Putamen (tissue), 1 donor: ENCODE results near the gene ANKRD13B.

Experiments used
- DNase-seq: peaks from one replicate; pipeline ENCODE4 v3.0.0-alpha.2; 2016; ENCODE audit warnings: low spot score

ANKRD13B gene

GRCh38 chr17:29594519-29595090 is 1.7 kb downstream of the ANKRD13B start:
- no peak for DNase-seq

- no peak for DNase-seq
These were observed 2.4 kb downstream of the ANKRD13B start for GRCh38 chr17:29595107-29595942.

GRCh38 chr17:29595943-29596774 is 3.2 kb downstream of the ANKRD13B start:
- DNase-seq, result no peak

DNA sequence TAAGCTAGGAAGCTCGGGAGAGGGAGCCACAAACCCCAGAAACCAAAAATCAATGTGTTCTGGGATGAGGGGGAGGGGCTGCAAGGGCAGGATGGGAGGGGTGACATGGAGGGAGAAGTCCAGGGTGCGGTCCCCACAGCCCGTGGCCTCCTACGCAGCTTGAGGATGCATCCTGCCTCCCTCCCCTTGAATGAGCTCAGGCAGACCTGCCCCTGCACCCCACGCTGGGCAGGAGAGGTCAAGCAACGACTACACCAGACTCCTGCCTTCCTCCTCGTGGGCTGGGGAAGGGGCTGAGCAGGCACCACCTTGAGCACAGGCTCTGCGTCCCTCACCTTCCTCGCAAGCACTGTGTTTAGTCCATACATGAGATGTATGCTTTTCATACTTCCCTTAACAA is 3.9 kb downstream of the ANKRD13B start:
- DNase-seq, result no peak

DNA sequence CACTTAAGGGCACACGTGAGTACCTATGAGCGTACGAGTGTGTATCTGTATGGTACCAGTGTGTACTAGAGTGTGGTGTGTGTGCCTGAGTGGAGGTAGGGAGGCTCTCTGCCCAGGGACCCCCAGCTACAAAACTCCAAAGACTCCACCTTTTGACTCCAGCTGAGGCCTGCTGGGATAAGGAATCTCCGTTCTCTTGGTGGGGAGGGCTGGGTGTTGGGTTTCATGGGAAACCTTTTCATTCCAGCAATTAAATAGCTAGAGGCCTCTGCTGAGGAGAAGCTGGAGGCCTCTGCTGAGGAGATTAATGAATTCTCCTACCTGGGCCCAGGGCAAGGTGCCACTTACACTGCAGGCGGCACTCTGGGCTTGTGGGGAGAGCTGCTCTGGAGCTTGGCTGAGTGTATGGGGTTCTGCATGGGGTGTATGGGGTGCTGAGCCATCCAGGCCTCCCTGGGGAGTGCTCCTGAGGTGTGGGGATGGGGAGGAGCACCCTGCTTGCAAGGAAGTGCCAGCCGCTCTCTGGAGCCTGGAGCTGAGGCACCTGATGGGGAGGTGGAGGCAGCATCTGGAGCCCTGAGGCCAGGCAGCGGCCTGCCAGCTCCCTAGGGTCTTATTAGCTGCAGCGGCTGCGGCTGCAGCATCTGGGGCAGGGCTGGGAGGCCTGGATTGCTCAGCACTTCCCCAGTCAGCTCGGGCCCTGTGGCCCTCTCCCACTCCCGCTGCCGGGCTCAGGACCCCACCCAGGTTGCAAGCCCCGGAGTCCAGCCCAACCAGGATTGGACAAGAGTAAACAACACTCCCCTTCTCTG is 4.6 kb downstream of the ANKRD13B start:
- no peak for DNase-seq

DNA sequence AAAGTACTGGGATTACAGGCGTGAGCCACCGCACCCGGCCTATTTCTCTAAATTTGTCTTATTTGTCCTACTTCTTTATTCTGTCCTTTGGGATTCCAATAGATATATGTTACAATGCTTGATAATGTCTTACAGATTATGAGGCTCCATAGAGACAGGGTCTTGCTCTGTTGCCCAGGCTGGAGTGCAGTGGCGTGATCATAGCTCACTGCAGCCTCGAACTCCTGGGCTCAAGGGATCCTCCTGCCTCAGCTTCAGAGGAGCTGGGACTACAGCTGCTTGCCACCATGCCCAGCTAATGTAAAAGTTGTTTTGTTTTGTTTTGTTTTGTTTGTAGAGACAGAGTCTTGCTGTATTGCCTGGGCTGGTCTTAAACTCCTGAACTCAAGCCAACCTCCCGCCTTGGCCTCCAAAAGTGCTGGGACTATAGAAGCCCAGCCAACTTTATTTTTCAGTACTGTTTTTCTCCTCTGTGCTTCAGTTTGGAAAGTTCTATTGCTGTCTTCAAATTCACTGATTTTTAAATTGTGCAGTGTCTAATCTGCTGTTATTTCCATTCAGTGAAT is 10.3 kb downstream of the ANKRD13B start:
- no peak for DNase-seq

DNA sequence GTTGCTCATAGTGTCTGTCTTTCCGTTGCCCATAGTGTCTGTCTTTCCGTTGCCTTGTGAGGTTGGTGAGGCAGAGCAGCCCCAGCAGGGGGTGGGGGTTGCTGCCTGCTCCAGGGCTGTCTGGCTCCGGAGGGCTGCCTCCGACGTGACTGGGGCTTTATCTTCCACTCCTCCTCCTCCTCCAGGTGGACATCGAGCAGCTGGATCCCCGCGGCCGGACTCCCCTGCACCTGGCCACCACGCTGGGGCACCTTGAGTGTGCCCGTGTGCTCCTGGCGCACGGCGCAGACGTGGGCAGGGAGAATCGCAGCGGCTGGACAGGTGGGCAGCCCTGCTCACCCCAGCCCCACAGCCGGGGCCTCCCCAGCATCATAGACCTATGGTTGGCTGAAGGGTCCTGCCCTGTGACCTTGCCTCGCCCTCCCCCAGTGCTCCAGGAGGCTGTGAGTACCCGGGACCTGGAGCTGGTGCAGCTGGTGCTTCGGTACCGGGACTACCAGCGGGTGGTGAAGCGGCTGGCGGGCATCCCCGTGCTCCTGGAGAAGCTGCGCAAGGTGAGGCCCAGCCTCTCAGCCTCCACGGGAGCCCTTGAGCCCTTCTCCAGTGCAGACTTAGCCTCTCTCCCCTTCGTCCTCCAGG is 14.7 kb downstream of the ANKRD13B start:
- DNase-seq, result no peak

DNA sequence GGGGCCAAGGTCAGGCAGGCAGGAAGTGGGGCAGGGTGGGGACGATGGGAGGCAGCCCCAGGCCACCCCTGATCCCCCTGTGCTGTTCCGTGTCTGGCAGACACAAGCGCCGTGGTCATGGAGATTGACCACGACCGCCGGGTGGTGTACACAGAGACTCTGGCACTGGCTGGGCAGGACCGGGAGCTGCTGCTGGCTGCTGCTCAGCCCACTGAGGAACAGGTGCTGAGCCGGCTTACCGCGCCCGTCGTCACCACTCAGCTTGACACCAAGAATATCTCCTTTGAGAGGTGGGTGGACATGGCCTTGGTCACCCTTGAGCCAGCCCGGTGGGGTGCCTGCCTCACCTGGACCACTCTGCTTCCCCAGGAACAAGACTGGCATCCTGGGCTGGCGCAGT is 16.1 kb downstream of the ANKRD13B start:
- DNase-seq, result no peak

DNA sequence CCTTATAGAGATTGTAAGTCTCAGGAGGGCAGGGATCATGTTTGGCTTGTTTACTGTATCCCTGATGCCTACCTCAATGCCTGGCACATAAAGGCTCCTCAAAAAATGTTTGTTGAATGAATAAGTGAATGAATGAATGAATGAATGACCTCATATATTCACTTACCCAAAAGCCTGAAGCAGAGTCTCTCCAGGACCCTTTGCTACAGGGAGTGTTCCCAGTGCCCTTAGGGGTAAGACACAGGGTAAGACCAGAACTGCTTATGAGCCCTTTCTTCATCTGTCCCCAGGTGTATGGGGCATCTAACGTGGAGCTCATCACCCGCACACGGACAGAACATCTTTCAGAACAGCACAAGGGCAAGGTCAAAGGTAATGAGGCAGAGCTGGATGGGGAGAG is 17.5 kb downstream of the ANKRD13B start:
- no peak for DNase-seq

GRCh38 chr17:29611351-29612093 is 18.6 kb downstream of the ANKRD13B start:
- no peak for DNase-seq

- DNase-seq, result no peak
These were observed 19.1 kb downstream of the ANKRD13B start for GRCh38 chr17:29612094-29612403.

DNA sequence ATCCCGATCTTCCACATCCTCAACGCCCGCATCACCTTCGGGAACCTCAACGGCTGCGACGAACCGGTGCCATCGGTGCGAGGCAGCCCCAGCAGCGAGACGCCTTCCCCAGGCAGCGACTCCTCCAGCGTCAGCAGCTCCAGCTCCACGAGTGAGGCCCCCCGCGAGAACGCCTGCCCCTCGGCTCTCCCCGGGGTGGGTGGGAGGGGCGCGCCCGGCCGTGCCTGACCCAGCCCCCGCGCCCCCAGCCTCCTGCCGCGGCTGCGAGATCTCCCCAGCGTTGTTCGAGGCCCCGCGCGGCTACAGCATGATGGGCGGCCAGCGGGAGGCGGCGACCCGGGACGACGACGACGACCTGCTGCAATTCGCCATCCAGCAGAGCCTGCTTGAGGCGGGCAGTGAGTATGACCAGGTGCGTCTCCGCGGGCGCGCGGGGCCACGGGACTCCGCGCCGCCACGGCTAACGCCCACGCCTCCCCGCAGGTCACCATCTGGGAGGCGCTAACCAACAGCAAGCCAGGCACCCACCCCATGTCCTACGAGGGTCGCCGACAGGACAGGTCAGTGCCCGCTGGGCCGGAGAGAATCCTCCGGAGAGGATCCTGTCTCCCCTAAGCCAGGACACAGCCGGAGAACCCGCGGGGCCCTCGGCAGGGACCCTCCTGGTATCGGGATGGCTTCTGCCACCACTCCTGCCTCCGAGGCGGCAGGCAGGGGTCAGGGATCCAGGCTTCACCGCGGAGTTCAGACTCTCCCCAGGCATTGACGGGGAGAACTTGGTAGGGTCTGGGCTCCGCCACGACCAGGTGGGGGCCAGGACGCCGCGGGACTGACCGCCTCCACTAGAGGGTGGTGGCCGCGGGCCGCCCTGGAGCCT is 19.7 kb downstream of the ANKRD13B start:
- no peak for DNase-seq

- peak; percentile 87 for DNase-seq
These were observed 20.5 kb downstream of the ANKRD13B start for GRCh38 chr17:29613352-29613837.

- no peak for DNase-seq
These were observed 20.9 kb downstream of the ANKRD13B start for GRCh38 chr17:29613856-29614255.

DNA sequence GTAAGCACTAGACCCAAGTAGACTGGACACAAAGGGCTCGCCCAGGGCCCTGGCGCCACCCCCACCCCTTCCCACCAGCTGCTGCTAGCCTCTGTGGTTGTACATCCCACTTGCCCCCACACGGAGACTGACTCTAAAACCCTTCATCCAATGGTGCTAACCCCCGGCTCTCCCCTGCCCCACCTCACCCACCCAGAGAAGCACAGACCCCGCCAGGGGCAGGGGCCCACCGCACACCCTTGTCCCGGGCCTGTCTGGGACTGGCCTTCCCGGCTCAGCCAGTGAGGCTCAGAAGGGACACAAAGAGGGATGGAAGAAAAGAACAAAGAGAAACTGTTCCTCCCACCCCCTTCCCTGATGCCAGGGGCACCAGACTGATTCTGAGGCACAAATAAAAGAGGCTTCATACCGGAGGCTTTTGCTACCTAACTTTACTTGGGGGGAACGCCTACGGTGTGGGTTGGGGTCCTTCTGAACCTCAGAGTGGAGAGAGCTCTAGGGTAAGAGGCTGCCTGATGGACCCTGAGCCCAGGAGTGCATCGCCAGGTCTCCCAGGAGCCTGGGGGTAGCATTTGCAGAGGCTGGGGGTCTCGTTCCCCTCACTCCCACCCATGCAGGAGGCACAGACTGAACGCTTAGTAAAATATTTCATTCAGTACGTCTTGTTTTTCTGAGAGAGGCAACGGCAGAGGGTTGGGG is 21.6 kb downstream of the ANKRD13B start:
- peak; percentile 71 for DNase-seq

DNA sequence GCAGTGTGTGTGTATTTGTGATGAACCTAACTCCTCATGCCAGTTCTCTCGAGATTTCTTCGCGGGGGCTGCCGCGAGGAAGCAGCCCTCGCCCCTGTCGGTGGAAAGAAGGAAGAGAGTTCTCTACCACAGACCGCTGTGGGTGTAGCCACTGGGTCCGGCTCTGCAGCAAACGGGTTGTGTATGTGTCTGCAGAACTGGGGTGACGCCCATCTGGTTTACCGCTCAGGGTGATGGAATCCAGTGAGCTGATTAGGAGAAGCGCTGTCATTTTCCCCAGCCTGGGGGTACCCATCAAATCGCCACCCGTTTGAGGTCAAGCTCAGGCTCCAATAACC is 22.1 kb downstream of the ANKRD13B start:
- DNase-seq, result peak; percentile 40

DNA sequence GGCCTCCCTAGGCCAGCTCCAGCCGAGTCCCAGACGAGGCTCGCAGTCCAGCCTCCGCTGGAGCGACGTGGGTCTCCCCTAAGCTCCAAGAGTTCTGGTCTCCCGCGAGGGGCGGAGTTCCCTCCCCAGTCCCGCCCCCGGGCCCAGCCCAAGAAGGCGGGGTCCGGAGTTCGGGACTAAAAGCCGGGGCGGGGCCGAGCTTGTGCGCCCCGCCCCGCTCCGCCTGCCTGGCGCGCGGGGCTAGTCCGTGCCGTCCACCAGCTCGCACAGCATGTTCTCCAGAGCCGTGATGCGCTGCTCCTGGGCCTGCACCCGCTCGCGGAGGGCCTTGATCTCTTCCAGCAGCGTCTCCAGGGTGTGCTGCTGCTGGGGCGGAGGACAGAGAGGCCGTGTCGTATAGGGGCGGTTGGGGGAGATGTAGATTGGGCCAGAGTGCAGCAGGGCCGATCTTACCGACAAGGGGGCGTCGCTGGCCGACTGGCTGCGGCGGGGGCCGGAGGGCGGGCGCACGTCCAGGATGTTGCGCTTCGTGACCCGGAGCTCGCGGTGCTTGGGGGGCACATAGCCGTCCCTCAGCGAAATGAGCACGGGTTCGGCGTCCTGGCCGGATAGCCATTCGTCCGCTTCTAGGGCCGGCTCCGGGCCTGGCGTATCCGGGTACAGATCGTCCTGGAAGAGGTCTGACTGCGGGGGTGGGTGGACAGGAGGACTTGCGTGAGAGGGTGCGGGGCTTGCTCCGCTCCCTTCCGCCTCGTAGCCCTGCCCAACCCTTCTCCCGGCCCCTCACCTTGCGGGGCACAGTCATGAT is 22.8 kb downstream of the ANKRD13B start:
- peak; percentile 94 for DNase-seq
